Measurements from ENCODE around the gene GTSE1.

Gene GTSE1

GRCh38 chr22:46318576-46318975, 21.9 kb downstream of the GTSE1 start:
- H3K27me3 ChIP-seq (ENCODE audit: insufficient read depth, low read depth, severe bottlenecking) = no peaks in the 10 kb centered on the region
- no peak overlapping the region for H3K4me3 ChIP-seq (ENCODE audit: low read depth, low read length)
- peaks cover 68% of the 10 kb centered on the region for H3K36me3 ChIP-seq

GRCh38 chr22:46319319-46319718, 22.6 kb downstream of the GTSE1 start:
- no peak for TF ChIP-seq CTCF (IDR thresholded peaks at IDR 0.05; ENCODE audit: low read depth, low read length)
- DNase-seq = no peak
- no peaks in the 10 kb centered on the region for H3K9me3 ChIP-seq (ENCODE audit: severe bottlenecking)
- peaks cover 74% of the 10 kb centered on the region for H3K36me3 ChIP-seq
- no peak overlapping the region for H3K27ac ChIP-seq
- H3K4me3 ChIP-seq (ENCODE audit: low read depth, low read length) = no peak overlapping the region
- H3K27me3 ChIP-seq (ENCODE audit: insufficient read depth, low read depth, severe bottlenecking) = no peaks in the 10 kb centered on the region

More at GRCh38 chr22:46318576-46318975, 21.9 kb downstream of the GTSE1 start:
- no peak for TF ChIP-seq CTCF (IDR thresholded peaks at IDR 0.05; ENCODE audit: low read depth, low read length)
- Histone ChIP-seq H3K9me3 (ENCODE audit: severe bottlenecking) (no peaks in the 10 kb centered on the region), H3K27ac (no peak overlapping the region)
- DNase-seq = no peak

- peaks cover 81% of the 10 kb centered on the region for H3K36me3 ChIP-seq
- no peak for TF ChIP-seq CTCF (IDR thresholded peaks at IDR 0.05; ENCODE audit: low read depth, low read length)
- H3K27me3 ChIP-seq (ENCODE audit: insufficient read depth, low read depth, severe bottlenecking) = no peaks in the 10 kb centered on the region
- no peak for DNase-seq
- H3K4me3 ChIP-seq (ENCODE audit: low read depth, low read length) = no peak overlapping the region
- no peaks in the 10 kb centered on the region for H3K9me3 ChIP-seq (ENCODE audit: severe bottlenecking)
- H3K27ac ChIP-seq = no peak overlapping the region
Observed at GRCh38 chr22:46320166-46320710, 23.6 kb downstream of the GTSE1 start.

- peaks cover 81% of the 10 kb centered on the region for H3K36me3 ChIP-seq
- no peaks in the 10 kb centered on the region for H3K27me3 ChIP-seq (ENCODE audit: insufficient read depth, low read depth, severe bottlenecking)
- no peak for TF ChIP-seq CTCF (IDR thresholded peaks at IDR 0.05; ENCODE audit: low read depth, low read length)
- no peak for DNase-seq
- H3K27ac ChIP-seq = no peak overlapping the region
- H3K4me3 ChIP-seq (ENCODE audit: low read depth, low read length) = no peak overlapping the region
- H3K9me3 ChIP-seq (ENCODE audit: severe bottlenecking) = no peaks in the 10 kb centered on the region
Observed at GRCh38 chr22:46320716-46321386, 24.2 kb downstream of the GTSE1 start.

GRCh38 chr22:46322711-46323110, 26.0 kb downstream of the GTSE1 start:
- Histone ChIP-seq H3K27me3 (ENCODE audit: insufficient read depth, low read depth, severe bottlenecking) (no peaks in the 10 kb centered on the region), H3K36me3 (peaks cover 81% of the 10 kb centered on the region), H3K27ac (no peak overlapping the region), H3K4me3 (ENCODE audit: low read depth, low read length) (no peak overlapping the region), H3K9me3 (ENCODE audit: severe bottlenecking) (no peaks in the 10 kb centered on the region)
- no peak for DNase-seq
- no peak for TF ChIP-seq CTCF (IDR thresholded peaks at IDR 0.05; ENCODE audit: low read depth, low read length)

- Histone ChIP-seq H3K36me3 (peaks cover 81% of the 10 kb centered on the region), H3K27ac (no peak overlapping the region), H3K4me3 (ENCODE audit: low read depth, low read length) (no peak overlapping the region), H3K9me3 (ENCODE audit: severe bottlenecking) (no peaks in the 10 kb centered on the region), H3K27me3 (ENCODE audit: insufficient read depth, low read depth, severe bottlenecking) (no peaks in the 10 kb centered on the region)
- TF ChIP-seq CTCF (IDR thresholded peaks at IDR 0.05; ENCODE audit: low read depth, low read length) = no peak
- no peak for DNase-seq
Observed at GRCh38 chr22:46323162-46323561, 26.5 kb downstream of the GTSE1 start.

All from WERI-Rb-1 (cell line).